Calu3 (cell line): ENCODE measurements around the gene UTY. TPM values are rescaled to one million over a fixed set of nuclear protein-coding genes. Genes with fewer than 3 reads are reported as not detected.

Experiments used
- BruUV-seq: library from RNA; stranded (reverse); fragments of 400-500 nt; replicated peaks from 2 replicates; lab custom pipeline; 2021; lab: Mats Ljungman, UMichigan
- CTCF ChIA-PET: fragments of 300-600 bp; sonication (Branson Sonifier 250); formaldehyde crosslinking; loops from one replicate; lab custom pipeline; 2022; ENCODE audit warnings: antibody characterized with exemption; lab: Charles Lee
- DNase-seq: peaks from one replicate; pipeline ENCODE4 v3.0.0; 2022
- H3K27ac Mint-ChIP-seq: one replicate; pipeline ENCODE4 v1.8.0; 2022; ENCODE audit warnings: mixed read lengths; ENCODE audit not compliant: unreplicated experiment
- H3K27me3 Mint-ChIP-seq: one replicate; pipeline ENCODE4 v1.8.0; 2022; ENCODE audit warnings: mixed read lengths; ENCODE audit not compliant: unreplicated experiment
- H3K36me3 Mint-ChIP-seq: one replicate; pipeline ENCODE4 v1.8.0; 2022; ENCODE audit warnings: mild to moderate bottlenecking, moderate library complexity, mixed read lengths; ENCODE audit not compliant: insufficient read depth, unreplicated experiment
- H3K4me1 Mint-ChIP-seq: one replicate; pipeline ENCODE4 v1.8.0; 2022; ENCODE audit warnings: mild to moderate bottlenecking, low read depth, mixed read lengths; ENCODE audit not compliant: unreplicated experiment
- H3K4me3 Mint-ChIP-seq: one replicate; pipeline ENCODE4 v1.8.0; 2022; ENCODE audit warnings: mild to moderate bottlenecking, low read depth, moderate library complexity, mixed read lengths; ENCODE audit not compliant: unreplicated experiment
- H3K9me3 Mint-ChIP-seq: one replicate; pipeline ENCODE4 v1.8.0; 2022; ENCODE audit warnings: low read depth, mixed read lengths; ENCODE audit not compliant: unreplicated experiment
- CTCF ChIP-seq: fragments of 200-600 bp; IDR thresholded peaks from one replicate; pipeline ENCODE4 v1.8.0; 2022; ENCODE audit warnings: antibody characterized with exemption; ENCODE audit not compliant: unreplicated experiment
- intact Hi-C: fragments of 100-400 bp; cut with micrococcal nuclease; formaldehyde crosslinking; loops from one replicate; pipeline ENCODE4 v1.10.0; 2022; ENCODE audit not compliant: unreplicated experiment
- total RNA-seq: library from RNA; stranded (reverse); gene quantifications from 2 replicates; pipeline ENCODE4 v1.2.3, GENCODE V29; 2022

Gene UTY
- total RNA-seq, 1 experiment from 2014 or later, result not detected

GRCh38 chrY:13443146-13443545, 36.7 kb downstream of the UTY start:
- H3K27ac Mint-ChIP-seq, result no peak overlapping the region
- no peaks in the 10 kb centered on the region for H3K4me1 Mint-ChIP-seq
- CTCF ChIA-PET, result no interaction called here
- intact Hi-C loops, result no loop called here
- no peaks in the 10 kb centered on the region for H3K27me3 Mint-ChIP-seq
- no peak overlapping the region for H3K4me3 Mint-ChIP-seq
- H3K36me3 Mint-ChIP-seq, result no peaks in the 10 kb centered on the region
- H3K9me3 Mint-ChIP-seq, result no peaks in the 10 kb centered on the region
- DNase-seq, result no peak
- no peak for TF ChIP-seq CTCF
- BruUV-seq, result no TSS peak

DNA sequence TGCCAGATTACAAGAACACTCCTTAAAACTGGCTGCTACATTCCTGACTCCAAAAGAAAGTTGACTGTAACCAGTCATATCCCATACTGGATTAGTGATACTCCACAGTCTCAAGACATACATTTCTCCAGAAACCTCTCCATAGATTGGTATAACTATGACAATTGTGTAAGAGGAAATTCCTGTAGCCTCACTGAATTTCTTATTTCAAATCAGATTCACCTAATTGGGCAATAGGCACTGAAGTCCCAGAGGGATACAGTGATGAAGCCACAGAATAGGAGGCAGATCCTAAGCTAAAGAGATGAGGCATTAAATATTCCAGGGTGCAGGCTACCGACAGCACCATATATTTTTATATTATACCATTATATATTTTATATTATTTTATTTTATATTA, 39.0 kb downstream of the UTY start:
- no peak overlapping the region for H3K27ac Mint-ChIP-seq
- DNase-seq, result no peak
- no peak for TF ChIP-seq CTCF
- H3K27me3 Mint-ChIP-seq, result no peaks in the 10 kb centered on the region
- H3K9me3 Mint-ChIP-seq, result no peaks in the 10 kb centered on the region
- no peaks in the 10 kb centered on the region for H3K4me1 Mint-ChIP-seq
- intact Hi-C loops, result no loop called here
- no peak overlapping the region for H3K4me3 Mint-ChIP-seq
- BruUV-seq, result no TSS peak
- no peaks in the 10 kb centered on the region for H3K36me3 Mint-ChIP-seq
- CTCF ChIA-PET, result no interaction called here

- no peaks in the 10 kb centered on the region for H3K9me3 Mint-ChIP-seq
- no peak overlapping the region for H3K27ac Mint-ChIP-seq
- BruUV-seq, result no TSS peak
- H3K27me3 Mint-ChIP-seq, result no peaks in the 10 kb centered on the region
- no peak for TF ChIP-seq CTCF
- no peak for DNase-seq
- H3K4me1 Mint-ChIP-seq, result no peaks in the 10 kb centered on the region
- H3K36me3 Mint-ChIP-seq, result no peaks in the 10 kb centered on the region
- H3K4me3 Mint-ChIP-seq, result no peak overlapping the region
- intact Hi-C loops, result no loop called here
- CTCF ChIA-PET, result no interaction called here
Observed at GRCh38 chrY:13435968-13436937, 43.6 kb downstream of the UTY start.

DNA sequence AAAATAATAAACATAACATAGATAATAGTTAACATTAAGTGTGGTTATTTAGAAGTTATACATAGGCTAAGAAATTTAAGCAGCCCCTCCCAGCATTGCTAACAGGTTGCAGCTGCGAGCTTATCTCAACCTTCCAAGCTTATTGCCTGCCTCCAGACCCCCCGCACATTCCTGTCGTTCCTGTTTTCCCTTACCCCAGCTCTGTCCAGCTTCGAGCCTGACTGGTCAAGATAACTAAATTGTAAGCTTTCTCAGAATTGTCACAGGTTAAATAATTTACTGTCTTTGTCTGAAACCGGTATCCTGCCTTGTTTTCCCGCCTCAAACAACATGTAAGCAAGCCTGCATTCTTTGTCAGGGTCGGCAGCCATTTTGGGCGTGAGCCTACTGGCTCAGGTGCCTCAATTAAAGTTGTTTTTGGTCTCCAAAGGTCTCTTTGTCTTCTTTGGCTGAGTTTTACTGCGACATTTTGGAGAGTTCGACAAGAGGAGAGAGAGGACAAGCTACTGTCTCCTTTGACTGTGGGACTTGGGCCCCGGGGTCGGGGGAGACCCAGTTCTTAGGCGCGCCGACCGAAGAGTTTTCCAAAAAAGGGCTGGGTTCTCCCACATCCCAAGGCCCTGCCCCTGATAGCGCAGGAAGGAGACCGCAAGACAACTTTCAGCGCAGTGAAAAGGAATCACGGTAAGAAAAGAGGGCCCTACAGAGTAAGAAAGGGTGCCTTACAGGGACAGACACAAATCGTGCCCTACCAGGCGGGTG, 44.4 kb downstream of the UTY start:
- no peak for DNase-seq
- no peaks in the 10 kb centered on the region for H3K36me3 Mint-ChIP-seq
- H3K9me3 Mint-ChIP-seq, result no peaks in the 10 kb centered on the region
- no peak for TF ChIP-seq CTCF
- no peaks in the 10 kb centered on the region for H3K27me3 Mint-ChIP-seq
- BruUV-seq, result no TSS peak
- no peaks in the 10 kb centered on the region for H3K4me1 Mint-ChIP-seq
- CTCF ChIA-PET, result no interaction called here
- intact Hi-C loops, result no loop called here
- no peak overlapping the region for H3K27ac Mint-ChIP-seq
- no peak overlapping the region for H3K4me3 Mint-ChIP-seq
